Measurements from ENCODE around the gene SMARCD2. TPM values are rescaled to one million over a fixed set of nuclear protein-coding genes. Genes with fewer than 3 reads are reported as not detected.

The SMARCD2 gene
- total RNA-seq, 2 donors from 2014 or later, result 45.6 to 76.9 TPM

Other genes with a start within 250 kb of the SMARCD2 start
- 10 to 100 TPM; 11.6 to 14.3 TPM for gene TACO1, start 241.8 kb downstream of the SMARCD2 start, total RNA-seq
- 10 to 100 TPM; 38.5 to 39.8 TPM for gene MAP3K3, start 220.3 kb downstream of the SMARCD2 start, total RNA-seq
- 10 to 100 TPM in 1 of 2 donors, 1 to 10 TPM in 1; 9.6 to 13.0 TPM for gene LIMD2, start 142.6 kb downstream of the SMARCD2 start, total RNA-seq
- gene STRADA, start 100.9 kb downstream of the SMARCD2 start, total RNA-seq, result 10 to 100 TPM; 27.5 to 30.8 TPM
- gene CCDC47, start 69.1 kb downstream of the SMARCD2 start, total RNA-seq, result 10 to 100 TPM; 52.5 to 58.5 TPM
- gene DDX42, start 68.5 kb downstream of the SMARCD2 start, total RNA-seq, result 10 to 100 TPM; 80.9 to 89.7 TPM
- 100 to 1,000 TPM in 1 of 2 donors, 10 to 100 TPM in 1; 94.8 to 104 TPM for gene PSMC5, start 15.3 kb downstream of the SMARCD2 start, total RNA-seq
- 10 to 100 TPM; 25.2 to 26.0 TPM for gene FTSJ3, start 15.0 kb downstream of the SMARCD2 start, total RNA-seq
- not detected for gene CSH2, start 31.0 kb upstream of the SMARCD2 start, total RNA-seq
- not detected for gene GH2, start 39.3 kb upstream of the SMARCD2 start, total RNA-seq
- gene CSH1, start 53.9 kb upstream of the SMARCD2 start, total RNA-seq, result not detected
- not detected for gene CSHL1, start 68.6 kb upstream of the SMARCD2 start, total RNA-seq
- gene GH1, start 76.2 kb upstream of the SMARCD2 start, total RNA-seq, result not detected
- 1 to 10 TPM; 5.1 to 5.5 TPM for gene CD79B, start 89.6 kb upstream of the SMARCD2 start, total RNA-seq
- gene SCN4A, start 130.2 kb upstream of the SMARCD2 start, total RNA-seq, result 1 to 10 TPM in 1 of 2 donors, under 1 TPM in 1; 0.76 to 2.2 TPM
- gene PRR29, start 155.7 kb upstream of the SMARCD2 start, total RNA-seq, result under 1 TPM; 0.29 to 0.69 TPM
- gene ICAM2, start 177.9 kb upstream of the SMARCD2 start, total RNA-seq, result 10 to 100 TPM; 26.7 to 36.4 TPM